ENCODE data around the gene SLC29A2. TPM values are rescaled to one million over a fixed set of nuclear protein-coding genes. Genes with fewer than 3 reads are reported as not detected.

The SLC29A2 gene
- total and polyA plus RNA-seq, 2 donors (not counting 3 experiments of a cell fraction or from before 2014, with no cell fraction given) = 2.4 to 5.2 TPM

DNA sequence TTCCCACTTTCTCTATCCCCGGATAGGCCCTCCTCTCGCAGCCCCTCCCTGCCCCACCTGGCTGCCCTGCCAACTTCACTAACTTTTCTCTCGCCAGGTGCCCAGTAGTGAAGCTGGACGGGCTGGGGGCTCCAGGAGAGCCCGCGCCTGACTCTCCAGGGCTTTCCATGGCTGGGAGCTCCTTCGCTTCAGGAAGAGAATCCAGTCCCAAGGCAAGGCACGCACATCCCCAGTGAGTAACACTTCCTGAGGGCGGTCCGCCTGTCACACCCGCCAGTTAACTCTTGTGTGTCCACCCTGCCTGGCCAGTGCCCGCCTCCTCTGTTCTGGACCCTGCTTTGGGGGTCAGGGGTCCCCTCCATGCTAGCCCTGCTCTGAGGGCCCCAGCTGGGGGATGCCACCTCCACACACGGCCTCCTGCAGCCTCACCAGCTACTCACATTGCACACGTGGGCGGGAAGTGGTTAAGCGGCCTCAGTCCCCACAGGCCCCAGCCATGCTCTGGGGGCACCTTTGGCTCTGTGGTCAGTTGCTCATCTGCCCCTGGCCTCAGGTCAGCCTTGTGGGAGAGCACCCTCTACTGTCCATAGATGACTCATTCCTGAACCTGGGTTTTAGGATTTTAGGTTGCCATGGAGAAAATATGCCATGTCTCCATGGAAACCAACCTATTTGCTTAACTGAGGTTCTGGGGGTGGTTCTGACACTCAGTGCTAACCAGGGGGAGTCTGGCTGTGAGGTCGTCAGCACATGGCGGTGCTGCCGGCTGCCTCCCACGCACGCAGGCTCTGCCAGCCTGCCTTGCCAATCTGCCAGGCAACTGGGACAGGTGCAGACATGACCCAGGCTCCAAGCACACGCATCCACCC lies 35.1 kb downstream of the SLC29A2 start, which contains the start of gene RIN1:
Gene RIN1 (minus strand): TSS at position 201 of the 869 bp plus-strand sequence. CDS start 32 bp downstream, at position 169.
- peak; percentile 88 for TF ChIP-seq FOS (IDR thresholded peaks at IDR 0.05; ENCODE audit: borderline replicate concordance, insufficient read depth, low read length)
- peak; percentile 77 for TF ChIP-seq POLR2AphosphoS5 (IDR thresholded peaks at IDR 0.05; ENCODE audit: insufficient read depth, low read depth, low read length)
- TF ChIP-seq JUN (IDR thresholded peaks at IDR 0.05; ENCODE audit: borderline replicate concordance, insufficient read depth, insufficient read length, low read depth) = peak; percentile 72
- no peak for TF ChIP-seq EZH2 (IDR thresholded peaks at IDR 0.05; ENCODE audit: borderline replicate concordance, low read depth, low read length, severe bottlenecking)
- TF ChIP-seq, protein P1, sequence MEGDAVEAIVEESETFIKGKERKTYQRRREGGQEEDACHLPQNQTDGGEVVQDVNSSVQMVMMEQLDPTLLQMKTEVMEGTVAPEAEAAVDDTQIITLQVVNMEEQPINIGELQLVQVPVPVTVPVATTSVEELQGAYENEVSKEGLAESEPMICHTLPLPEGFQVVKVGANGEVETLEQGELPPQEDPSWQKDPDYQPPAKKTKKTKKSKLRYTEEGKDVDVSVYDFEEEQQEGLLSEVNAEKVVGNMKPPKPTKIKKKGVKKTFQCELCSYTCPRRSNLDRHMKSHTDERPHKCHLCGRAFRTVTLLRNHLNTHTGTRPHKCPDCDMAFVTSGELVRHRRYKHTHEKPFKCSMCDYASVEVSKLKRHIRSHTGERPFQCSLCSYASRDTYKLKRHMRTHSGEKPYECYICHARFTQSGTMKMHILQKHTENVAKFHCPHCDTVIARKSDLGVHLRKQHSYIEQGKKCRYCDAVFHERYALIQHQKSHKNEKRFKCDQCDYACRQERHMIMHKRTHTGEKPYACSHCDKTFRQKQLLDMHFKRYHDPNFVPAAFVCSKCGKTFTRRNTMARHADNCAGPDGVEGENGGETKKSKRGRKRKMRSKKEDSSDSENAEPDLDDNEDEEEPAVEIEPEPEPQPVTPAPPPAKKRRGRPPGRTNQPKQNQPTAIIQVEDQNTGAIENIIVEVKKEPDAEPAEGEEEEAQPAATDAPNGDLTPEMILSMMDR (IDR thresholded peaks at IDR 0.05; ENCODE audit: extremely low read depth in 1 of 2, insufficient read depth in 1 of 2, low read depth in 1 of 2, low read length in 2 of 2) = peak in 1 of 2 donors; percentile 3
- TF ChIP-seq MYC (IDR thresholded peaks at IDR 0.05; ENCODE audit: low read depth, low read length) = peak; percentile 55
- TF ChIP-seq MAX (IDR thresholded peaks at IDR 0.05; ENCODE audit: insufficient read depth, insufficient read length) = peak; percentile 2
- TF ChIP-seq GATA2 (IDR thresholded peaks at IDR 0.05; ENCODE audit: insufficient read depth, insufficient read length, low read depth, low read length) = no peak
- peak; percentile 87 for TF ChIP-seq POLR2A (IDR thresholded peaks at IDR 0.05; ENCODE audit: low read depth, low read length)
- Histone ChIP-seq H3K9me1 (replicated peaks; ENCODE audit: control insufficient read depth, extremely low read depth, insufficient read depth, low read length) (no peaks in the 10 kb centered on the region), H3K27ac (ENCODE audit: insufficient read depth, low read depth, low read length) (peak within 1 kb of the TSS; percentile 91), H3K4me2 (ENCODE audit: insufficient read depth, low read length) (peak within 1 kb of the TSS; percentile 53), H3K4me1 (ENCODE audit: control insufficient read depth, extremely low read depth, insufficient read depth, low read length) (peaks cover 18% of the 10 kb centered on the region), H2AFZ (ENCODE audit: low read depth, low read length) (peak within 1 kb of the TSS; percentile 0), H4K20me1 (replicated peaks; ENCODE audit: control insufficient read depth, extremely low read depth, insufficient read depth, low read length) (no peaks in the 10 kb centered on the region), H3K9me3 (replicated peaks; ENCODE audit: control insufficient read depth, insufficient read depth, low read length) (no peaks in the 10 kb centered on the region), H3K79me2 (ENCODE audit: control insufficient read depth, insufficient read depth, low read length) (no peaks in the 10 kb centered on the region), H3K36me3 (ENCODE audit: control insufficient read depth in 2 of 2, extremely low read depth in 1 of 2, insufficient read depth in 2 of 2, low read length in 2 of 2) (peaks cover 0 to 17% of the 10 kb centered on the region in 2 experiments), H3K27me3 (ENCODE audit: control insufficient read depth in 2 of 2, insufficient read depth in 2 of 2, low read length in 2 of 2) (no peaks in the 10 kb centered on the region), H3K4me3 (replicated peaks in 1 of 3; ENCODE audit: insufficient read depth in 1 of 3, low read depth in 1 of 3, low read length in 3 of 3) (peak within 1 kb of the TSS; percentile 12 to 54 (median 48)), H3K9ac (replicated peaks; ENCODE audit: extremely low read depth, insufficient read depth, low read length) (peak within 1 kb of the TSS; percentile 85)
- intact Hi-C loops (cut with micrococcal nuclease) = loop anchor here (1.0 to 2.0 kb wide), 3 partner anchors 8 to 24 kb away; partner anchors contain the start of gene BRMS1
- dilution Hi-C loops (cut with MboI; ENCODE audit: extremely low pct_ligation_motif_present, low sequenced_read_pairs) = no loop called here
- POLR2A ChIA-PET = interaction anchor here (1.4 to 1.6 kb wide), 3 partner anchors 8 to 47 kb away, joined by 3 to 6 read pairs (median 4); partner anchors contain the start of genes BRMS1 and YIF1A
- BruUV-seq (replicated peaks) = no TSS peak
- peak; percentile 96 for FAIRE-seq
- CTCF ChIA-PET = interaction anchor here (0.6 to 8.7 kb wide), 7 partner anchors 9 to 54 kb away, joined by 3 to 225 read pairs (median 7); partner anchors contain the start of genes BRMS1 and CD248
- peak; percentile 85 for DNase-seq (ENCODE audit: low read depth, low spot score)
